Keratinocyte (primary cell): Measurements from ENCODE around the gene UBR3. TPM values are rescaled to one million over a fixed set of nuclear protein-coding genes. Genes with fewer than 3 reads are reported as not detected.
"Not testable (repeated sequence)": the region's sequence is repeated elsewhere in the genome, so short reads cannot be mapped to it uniquely, and the experiment has no call there.

Source experiments
- DNase-seq: peaks from one replicate; pipeline ENCODE4 v3.0.0-alpha.2; 2011; ENCODE audit warnings: low read depth, missing footprints, low spot score
- FAIRE-seq: peaks from 2 replicates; lab custom pipeline; 2011; peaks lifted over from hg19 to GRCh38; lab: Jason Lieb, UNC
- H2AFZ ChIP-seq: 2 replicates; pipeline ENCODE4 v1.6.0; 2012; ENCODE audit warnings: low read length, control low read depth, inconsistent platforms; ENCODE audit not compliant: control insufficient read depth
- H3K27ac ChIP-seq: 2 replicates; pipeline ENCODE4 v1.5.1; 2011; ENCODE audit warnings: low read length; ENCODE audit not compliant: control insufficient read depth, insufficient read depth
- H3K27me3 ChIP-seq: 3 replicates; pipeline ENCODE4 v1.6.0; 2011; ENCODE audit warnings: low read length; ENCODE audit not compliant: control insufficient read depth, insufficient read depth; ENCODE audit errors: extremely low read depth
- H3K36me3 ChIP-seq, 2 experiments: 2 replicates in 1 of 2; 3 replicates in 1 of 2; pipeline ENCODE4 v1.5.1; 2011; ENCODE audit warnings: low read length in 2 of 2, mild to moderate bottlenecking in 1 of 2; ENCODE audit not compliant: control insufficient read depth in 2 of 2, insufficient read depth in 2 of 2; ENCODE audit errors: extremely low read depth in 1 of 2
- H3K4me1 ChIP-seq: 3 replicates; pipeline ENCODE4 v1.5.1; 2011; ENCODE audit warnings: low read length; ENCODE audit not compliant: control insufficient read depth, insufficient read depth; ENCODE audit errors: extremely low read depth
- H3K4me2 ChIP-seq: 3 replicates; pipeline ENCODE4 v1.6.0; 2011; ENCODE audit warnings: low read depth, low read length; ENCODE audit not compliant: control insufficient read depth, insufficient read depth; ENCODE audit errors: extremely low read depth
- H3K4me3 ChIP-seq, 3 experiments: fragments of 200-600 bp in 1 of 3; sonication (generic) in 1 of 3; 2 replicates in 2 of 3; 3 replicates in 1 of 3; pipeline ENCODE4 v1.5.1; 2011 to 2016; ENCODE audit warnings: low read length in 3 of 3, mild to moderate bottlenecking in 3 of 3, control low read depth in 2 of 3, inconsistent platforms in 1 of 3, low read depth in 1 of 3, mixed read lengths in 1 of 3, mixed run types in 1 of 3, moderate library complexity in 1 of 3; ENCODE audit not compliant: control insufficient read depth in 2 of 3, insufficient read depth in 2 of 3; ENCODE audit errors: extremely low read depth in 1 of 3
- H3K79me2 ChIP-seq: 2 replicates; pipeline ENCODE4 v1.6.0; 2012; ENCODE audit warnings: low read length; ENCODE audit not compliant: control insufficient read depth, insufficient read depth
- H3K9ac ChIP-seq: 3 replicates; pipeline ENCODE4 v1.6.0; 2011; ENCODE audit warnings: low read length; ENCODE audit not compliant: control insufficient read depth, insufficient read depth; ENCODE audit errors: extremely low read depth
- H3K9me1 ChIP-seq: 3 replicates; pipeline ENCODE4 v1.6.0; 2011; ENCODE audit warnings: low read length; ENCODE audit not compliant: control insufficient read depth, insufficient read depth; ENCODE audit errors: extremely low read depth
- H3K9me3 ChIP-seq: 2 replicates; pipeline ENCODE4 v1.5.1; 2012; ENCODE audit warnings: low read depth, low read length; ENCODE audit not compliant: control insufficient read depth
- H4K20me1 ChIP-seq: 3 replicates; pipeline ENCODE4 v1.6.0; 2011; ENCODE audit warnings: low read length; ENCODE audit not compliant: control insufficient read depth, insufficient read depth; ENCODE audit errors: extremely low read depth
- CTCF ChIP-seq, 3 experiments: IDR thresholded peaks in 1 of 3; conservative IDR thresholded peaks in 1 of 3; optimal IDR thresholded peaks in 1 of 3; 2 replicates in 2 of 3; 3 replicates in 1 of 3; pipeline versions ENCODE3 to v1.5.1; 2011; ENCODE audit warnings: low read length in 3 of 3, mild to moderate bottlenecking in 3 of 3, moderate library complexity in 2 of 3, control low read depth in 1 of 3, inconsistent platforms in 1 of 3; ENCODE audit not compliant: insufficient read depth in 2 of 3; ENCODE audit errors: extremely low read depth in 1 of 3
- EZH2 ChIP-seq: IDR thresholded peaks from one replicate; pipeline ENCODE4 v1.6.1; 2012; ENCODE audit warnings: inconsistent platforms, mild to moderate bottlenecking, low read length, moderate library complexity
- dilution Hi-C: fragments of 300-500 bp; cut with MboI; formaldehyde crosslinking; loops from one replicate; pipeline ENCODE4 v1.7.0; 2020; ENCODE audit warnings: low sequenced_read_pairs; ENCODE audit not compliant: extremely low pct_ligation_motif_present
- polyA plus RNA-seq, 5 experiments: library from polyadenylated mRNA; depleted of rRNA in 3 of 5; stranded (reverse) in 3 of 5; stranded (forward) in 1 of 5; unstranded in 1 of 5; fragments of >200 nt; gene quantifications; 1 replicate in 1 of 5; 2 replicates in 3 of 5; 3 replicates in 1 of 5; pipeline versions ENCODE4 v1.2.1 to v1.2.3, GENCODE V29; 2011 to 2012; ENCODE audit warnings: missing spikeins in 2 of 5, low read depth in 1 of 5, low replicate concordance in 1 of 5

The UBR3 gene
- polyA plus RNA-seq, 1 donor (not counting 4 experiments of a cell fraction or from before 2014, with no cell fraction given), result 14.7 TPM

GRCh38 chr2:169818241-169818640 lies 9.0 kb upstream of the UBR3 start:
- peaks cover 33% of the 10 kb centered on the region for H3K4me1 ChIP-seq
- DNase-seq (no peak), FAIRE-seq (no peak)
- peak overlapping the region; percentile 10 for H3K27ac ChIP-seq
- H3K9me3 ChIP-seq, result no peaks in the 10 kb centered on the region
- dilution Hi-C loops, result no loop called here
- H3K36me3 ChIP-seq, result peaks cover 5 to 19% of the 10 kb centered on the region in 2 experiments
- H3K9ac ChIP-seq, result no peak overlapping the region
- no peaks in the 10 kb centered on the region for H4K20me1 ChIP-seq
- TF ChIP-seq CTCF (optimal IDR thresholded peaks at IDR 0.05 in 1 of 3, IDR thresholded peaks at IDR 0.05 in 1 of 3, conservative IDR thresholded peaks at IDR 0.05 in 1 of 3; ENCODE audit: extremely low read depth in 1 of 3, insufficient read depth in 2 of 3, low read length in 3 of 3) (no peak), EZH2 (no peak)
- peaks cover 42% of the 10 kb centered on the region for H3K79me2 ChIP-seq
- H2AFZ ChIP-seq, result no peak overlapping the region
- no peaks in the 10 kb centered on the region for H3K9me1 ChIP-seq
- H3K4me2 ChIP-seq, result no peak overlapping the region
- no peak overlapping the region for H3K4me3 ChIP-seq
- no peaks in the 10 kb centered on the region for H3K27me3 ChIP-seq

- Histone ChIP-seq H3K9me1 (no peaks in the 10 kb centered on the region), H2AFZ (no peak overlapping the region), H3K9ac (no peak overlapping the region), H3K9me3 (no peaks in the 10 kb centered on the region), H3K4me1 (peaks cover 38% of the 10 kb centered on the region), H3K27me3 (no peaks in the 10 kb centered on the region), H3K36me3 (peaks cover 4 to 19% of the 10 kb centered on the region in 2 experiments), H3K27ac (peak overlapping the region; percentile 40), H3K4me2 (no peak overlapping the region), H3K79me2 (peaks cover 50% of the 10 kb centered on the region), H4K20me1 (no peaks in the 10 kb centered on the region), H3K4me3 (no peak overlapping the region)
- no peak for TF ChIP-seq CTCF (optimal IDR thresholded peaks at IDR 0.05 in 1 of 3, IDR thresholded peaks at IDR 0.05 in 1 of 3, conservative IDR thresholded peaks at IDR 0.05 in 1 of 3; ENCODE audit: extremely low read depth in 1 of 3, insufficient read depth in 2 of 3, low read length in 3 of 3)
- no peak for TF ChIP-seq EZH2
- no peak for DNase-seq
- FAIRE-seq, result no peak
- dilution Hi-C loops, result no loop called here
Observed at GRCh38 chr2:169819106-169819505, 8.1 kb upstream of the UBR3 start.

- H3K4me1 ChIP-seq, result peaks cover 38% of the 10 kb centered on the region
- H3K27ac ChIP-seq, result peak overlapping the region; percentile 34
- H3K9me1 ChIP-seq, H3K9me3 ChIP-seq, H3K4me3 ChIP-seq, DNase-seq, H4K20me1 ChIP-seq, FAIRE-seq, dilution Hi-C loops, H3K9ac ChIP-seq, H2AFZ ChIP-seq, H3K27me3 ChIP-seq: not testable (repeated sequence)
- peaks cover 3 to 16% of the 10 kb centered on the region in 2 experiments for H3K36me3 ChIP-seq
- H3K4me2 ChIP-seq, result peak overlapping the region; percentile 6
- peaks cover 52% of the 10 kb centered on the region for H3K79me2 ChIP-seq
Observed at GRCh38 chr2:169820101-169820500, 7.2 kb upstream of the UBR3 start.
